KMS-11 (cell line): Measurements from ENCODE around the gene CALHM3.
A peak's percentile ranks its signal among the peaks of the same experiment; 100 is the strongest.

ENCODE experiments used
- H2AFZ ChIP-seq: fragments of 200-600 bp; sonication (generic); 2 replicates; pipeline ENCODE4 v1.6.1; 2016; ENCODE audit warnings: antibody characterized with exemption, mixed run types, low read depth
- H3K27ac ChIP-seq: fragments of 200-600 bp; sonication (generic); 2 replicates; pipeline ENCODE4 v1.6.1; 2016; ENCODE audit warnings: mild to moderate bottlenecking, mixed run types
- H3K27me3 ChIP-seq: fragments of 200-600 bp; sonication (generic); 2 replicates; pipeline ENCODE4 v1.6.1; 2017; ENCODE audit warnings: mild to moderate bottlenecking, low read depth, mixed run types, moderate library complexity; ENCODE audit not compliant: insufficient read depth
- H3K36me3 ChIP-seq: fragments of 200-600 bp; sonication (generic); 2 replicates; pipeline ENCODE4 v1.6.1; 2017; ENCODE audit warnings: mild to moderate bottlenecking, mixed run types; ENCODE audit not compliant: insufficient read depth
- H3K4me1 ChIP-seq: fragments of 200-600 bp; sonication (generic); 2 replicates; pipeline ENCODE4 v1.6.1; 2016; ENCODE audit warnings: mild to moderate bottlenecking, low read depth, mixed run types; ENCODE audit not compliant: poor library complexity, severe bottlenecking
- H3K4me2 ChIP-seq: fragments of 200-600 bp; sonication (generic); 2 replicates; pipeline ENCODE4 v1.7.0; 2016; ENCODE audit warnings: mild to moderate bottlenecking, mixed run types
- H3K4me3 ChIP-seq: fragments of 200-600 bp; sonication (generic); IDR thresholded peaks from 2 replicates; pipeline ENCODE4 v1.6.1; 2017; ENCODE audit warnings: low read depth, low read length, mixed read lengths; ENCODE audit not compliant: insufficient read depth
- H3K79me2 ChIP-seq: fragments of 200-600 bp; sonication (generic); 2 replicates; pipeline ENCODE4 v1.6.1; 2016; ENCODE audit warnings: low read depth, mixed run types; ENCODE audit not compliant: insufficient read depth
- H3K9ac ChIP-seq: fragments of 200-600 bp; sonication (generic); 2 replicates; pipeline ENCODE4 v1.6.1; 2016; ENCODE audit warnings: mild to moderate bottlenecking, mixed run types
- H4K20me1 ChIP-seq: fragments of 200-600 bp; sonication (generic); 2 replicates; pipeline ENCODE4 v1.6.1; 2016; ENCODE audit warnings: mild to moderate bottlenecking, mixed run types; ENCODE audit not compliant: insufficient read depth
- CTCF ChIP-seq: fragments of 200-600 bp; sonication (generic); conservative IDR thresholded peaks from 2 replicates; pipeline ENCODE4 v1.6.1; 2017; ENCODE audit warnings: low read depth, mild to moderate bottlenecking, antibody characterized with exemption, low read length, moderate library complexity, mixed read lengths

Gene CALHM3

GRCh38 chr10:103455235-103455634, 23.8 kb downstream of the CALHM3 start:
- H3K36me3 ChIP-seq, result no peaks in the 10 kb centered on the region
- no peak overlapping the region for H3K4me2 ChIP-seq
- no peak overlapping the region for H3K9ac ChIP-seq
- H3K4me3 ChIP-seq, result no peak overlapping the region
- H3K27ac ChIP-seq, result no peak overlapping the region
- peaks cover 19% of the 10 kb centered on the region for H3K4me1 ChIP-seq
- no peaks in the 10 kb centered on the region for H3K27me3 ChIP-seq
- no peak overlapping the region for H2AFZ ChIP-seq
- no peaks in the 10 kb centered on the region for H4K20me1 ChIP-seq
- TF ChIP-seq CTCF, result no peak
- no peaks in the 10 kb centered on the region for H3K79me2 ChIP-seq

GRCh38 chr10:103454026-103454425, 25.0 kb downstream of the CALHM3 start:
- peaks cover 7% of the 10 kb centered on the region for H3K4me1 ChIP-seq
- H4K20me1 ChIP-seq, result no peaks in the 10 kb centered on the region
- no peaks in the 10 kb centered on the region for H3K27me3 ChIP-seq
- H3K4me2 ChIP-seq, result no peak overlapping the region
- no peak overlapping the region for H3K4me3 ChIP-seq
- TF ChIP-seq CTCF, result no peak
- no peak overlapping the region for H3K27ac ChIP-seq
- no peaks in the 10 kb centered on the region for H3K36me3 ChIP-seq
- no peaks in the 10 kb centered on the region for H3K79me2 ChIP-seq
- no peak overlapping the region for H3K9ac ChIP-seq
- no peak overlapping the region for H2AFZ ChIP-seq

- Histone ChIP-seq H2AFZ (peak overlapping the region; percentile 14; the same call in 1 of the 2 replicates), H3K79me2 (no peaks in the 10 kb centered on the region), H3K4me1 (no peaks in the 10 kb centered on the region), H3K9ac (no peak overlapping the region), H3K36me3 (no peaks in the 10 kb centered on the region), H3K27ac (no peak overlapping the region), H3K27me3 (no peaks in the 10 kb centered on the region), H3K4me2 (no peak overlapping the region), H3K4me3 (no peak overlapping the region), H4K20me1 (no peaks in the 10 kb centered on the region)
- no peak for TF ChIP-seq CTCF
Observed at GRCh38 chr10:103452506-103453230, 26.4 kb downstream of the CALHM3 start.

GRCh38 chr10:103451831-103452505, 27.1 kb downstream of the CALHM3 start, which contains the start of gene CALHM2:
CALHM2 (minus strand) TSS chr10:103452370; CDS start chr10:103449941, 2,429 bp downstream.
- H3K27me3 ChIP-seq, result no peaks in the 10 kb centered on the region
- no peaks in the 10 kb centered on the region for H3K36me3 ChIP-seq
- TF ChIP-seq CTCF, result no peak
- H3K9ac ChIP-seq, result no peak within 1 kb of the TSS
- no peaks in the 10 kb centered on the region for H3K4me1 ChIP-seq
- peak within 1 kb of the TSS; percentile 14; the same call in 1 of the 2 replicates for H2AFZ ChIP-seq
- no peaks in the 10 kb centered on the region for H4K20me1 ChIP-seq
- H3K4me3 ChIP-seq, result no peak within 1 kb of the TSS
- H3K4me2 ChIP-seq, result no peak within 1 kb of the TSS
- H3K27ac ChIP-seq, result no peak within 1 kb of the TSS
- no peaks in the 10 kb centered on the region for H3K79me2 ChIP-seq
